HTR-8/SVneo (cell line): Measurements from ENCODE around the gene GNAI2.
"Not testable (repeated sequence)": the region's sequence is repeated elsewhere in the genome, so short reads cannot be mapped to it uniquely, and the experiment has no call there.

Experiments
- DNase-seq: peaks from one replicate; pipeline ENCODE4 v3.0.0; 2011; ENCODE audit warnings: low spot score, mixed read lengths; ENCODE audit not compliant: insufficient read length
- FAIRE-seq: peaks from 2 replicates; lab custom pipeline; 2011; peaks lifted over from hg19 to GRCh38; lab: Jason Lieb, UNC

GNAI2 gene

GRCh38 chr3:50260027-50260941 is 24.3 kb downstream of the GNAI2 start:
- FAIRE-seq: peak; percentile 95

GRCh38 chr3:50260942-50261441 is 25.0 kb downstream of the GNAI2 start:
- DNase-seq (no peak), FAIRE-seq (no peak)

More at GRCh38 chr3:50260027-50260941, 24.3 kb downstream of the GNAI2 start:
- DNase-seq: peak; percentile 88

- DNase-seq (no peak), FAIRE-seq (no peak)
Measured at GRCh38 chr3:50261505-50261904, 25.5 kb downstream of the GNAI2 start.

GRCh38 chr3:50262200-50262599 is 26.2 kb downstream of the GNAI2 start:
- not testable (repeated sequence) for DNase-seq, FAIRE-seq

- DNase-seq (no peak), FAIRE-seq (no peak)
Measured at GRCh38 chr3:50262778-50263177, 26.8 kb downstream of the GNAI2 start.

GRCh38 chr3:50263478-50264382 is 27.7 kb downstream of the GNAI2 start:
- DNase-seq: no peak
- FAIRE-seq: no peak

- FAIRE-seq: no peak
- DNase-seq: peak; percentile 93
Measured at GRCh38 chr3:50264383-50264963, 28.5 kb downstream of the GNAI2 start.

- FAIRE-seq (peak; percentile 93), DNase-seq (no peak)
Measured at GRCh38 chr3:50264964-50265485, 29.0 kb downstream of the GNAI2 start.

- FAIRE-seq: no peak
Measured at GRCh38 chr3:50265571-50265970, 29.6 kb downstream of the GNAI2 start.

GRCh38 chr3:50266017-50266416 is 30.0 kb downstream of the GNAI2 start:
- FAIRE-seq (no peak), DNase-seq (no peak)

More at GRCh38 chr3:50265571-50265970, 29.6 kb downstream of the GNAI2 start:
- no peak for DNase-seq

- DNase-seq: no peak
- no peak for FAIRE-seq
Measured at GRCh38 chr3:50266836-50267235, 30.8 kb downstream of the GNAI2 start.

- no peak for FAIRE-seq
- DNase-seq: no peak
Measured at GRCh38 chr3:50267280-50267913, 31.4 kb downstream of the GNAI2 start.

- no peak for FAIRE-seq
- no peak for DNase-seq
Measured at GRCh38 chr3:50268276-50268675, 32.3 kb downstream of the GNAI2 start.

GRCh38 chr3:50268703-50269451 is 32.9 kb downstream of the GNAI2 start, which contains the start of gene SEMA3B:
Gene SEMA3B (plus strand): TSS chr3:50269147. CDS start chr3:50269241, 94 bp downstream.
- FAIRE-seq: peak; percentile 99

GRCh38 chr3:50269460-50269859 is 33.5 kb downstream of the GNAI2 start:
- DNase-seq (no peak), FAIRE-seq (no peak)

More at GRCh38 chr3:50268703-50269451, 32.9 kb downstream of the GNAI2 start, which contains the start of gene SEMA3B:
- peak; percentile 92 for DNase-seq

GRCh38 chr3:50269977-50270413 is 34.0 kb downstream of the GNAI2 start:
- FAIRE-seq (peak; percentile 57), DNase-seq (peak; percentile 60)

- DNase-seq (no peak), FAIRE-seq (peak; percentile 70)
Measured at GRCh38 chr3:50270422-50271224, 34.6 kb downstream of the GNAI2 start.
